ENCODE data around the gene CARF.
"Not testable (repeated sequence)": the region's sequence is repeated elsewhere in the genome, so short reads cannot be mapped to it uniquely, and the experiment has no call there.

CARF gene

DNA sequence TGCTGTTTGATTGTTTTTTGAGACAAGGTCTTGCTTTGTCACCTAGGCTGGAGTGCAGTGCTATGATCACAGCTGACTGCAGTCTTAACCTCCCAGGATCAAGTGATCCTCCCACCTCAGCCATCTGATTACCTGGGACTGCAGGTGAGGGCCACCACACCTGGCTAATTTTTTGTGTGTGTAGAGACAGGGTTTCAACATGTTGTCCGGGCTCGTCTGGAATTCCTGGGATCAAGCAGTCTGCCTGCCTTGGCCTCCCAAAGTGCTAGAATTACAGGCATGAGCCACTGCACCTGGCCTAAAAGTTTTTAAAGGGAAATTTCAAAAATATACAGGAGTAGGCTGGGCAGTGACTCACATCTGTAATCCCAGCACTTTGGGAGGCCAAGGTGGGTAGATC is 22.4 kb downstream of the CARF start:
- DNase-seq: no peak

DNA sequence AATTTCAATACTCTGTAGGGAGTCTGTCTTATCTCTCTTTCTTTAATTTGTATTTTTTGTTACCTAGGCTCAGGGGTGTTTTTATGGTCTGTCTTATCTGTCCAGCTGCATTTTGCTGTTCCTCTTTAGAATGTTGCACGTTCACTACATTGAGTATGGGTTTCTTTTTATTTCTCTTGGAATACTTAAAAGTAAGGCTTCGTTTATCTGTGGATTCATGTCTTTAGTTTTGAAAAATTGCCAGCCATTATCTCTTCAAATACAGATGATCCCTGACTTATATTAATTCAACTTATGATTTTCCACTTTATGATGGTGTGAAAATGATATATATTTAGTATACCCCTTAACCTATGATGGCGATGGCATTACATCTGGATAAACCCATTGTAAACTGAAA is 26.9 kb downstream of the CARF start:
- no peak for DNase-seq

DNA sequence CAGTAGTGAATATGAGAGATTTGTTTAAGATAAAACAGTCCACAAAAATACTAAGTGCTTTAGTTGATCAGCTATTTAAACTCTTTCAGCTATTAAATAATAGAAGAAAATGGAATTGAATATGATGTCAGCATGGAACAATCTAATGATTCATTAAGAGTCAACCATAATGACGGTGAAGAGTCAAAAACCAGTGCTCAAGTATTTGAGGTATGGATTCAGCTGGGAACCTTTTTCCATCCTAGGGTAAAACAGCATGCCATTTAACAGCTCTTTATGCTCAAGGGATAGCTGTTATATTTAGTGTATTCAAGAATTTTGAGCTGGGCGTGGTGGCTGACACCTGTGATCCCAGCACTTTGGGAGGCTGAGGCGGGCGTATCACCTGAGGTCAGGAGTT is 29.7 kb downstream of the CARF start:
- DNase-seq: no peak

DNA sequence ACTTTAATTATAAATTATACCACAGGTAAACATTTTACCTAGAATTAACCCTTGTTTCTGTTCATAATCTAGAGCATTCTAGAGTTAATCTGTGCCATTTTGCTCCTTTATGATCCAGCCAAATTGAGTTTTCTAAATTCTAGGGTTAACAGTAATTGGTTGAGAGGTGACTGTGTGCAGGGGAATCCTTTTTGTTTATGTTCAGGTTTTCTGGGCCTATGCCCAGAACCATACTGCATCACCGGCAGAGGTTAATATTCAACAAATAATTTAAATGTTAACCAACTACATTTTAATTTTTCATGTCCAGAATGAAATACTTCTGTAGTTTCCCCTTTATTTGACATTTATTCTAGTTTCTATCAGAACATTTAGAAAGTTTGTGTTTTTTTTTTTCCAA is 32.3 kb downstream of the CARF start:
- no peak for DNase-seq

DNA sequence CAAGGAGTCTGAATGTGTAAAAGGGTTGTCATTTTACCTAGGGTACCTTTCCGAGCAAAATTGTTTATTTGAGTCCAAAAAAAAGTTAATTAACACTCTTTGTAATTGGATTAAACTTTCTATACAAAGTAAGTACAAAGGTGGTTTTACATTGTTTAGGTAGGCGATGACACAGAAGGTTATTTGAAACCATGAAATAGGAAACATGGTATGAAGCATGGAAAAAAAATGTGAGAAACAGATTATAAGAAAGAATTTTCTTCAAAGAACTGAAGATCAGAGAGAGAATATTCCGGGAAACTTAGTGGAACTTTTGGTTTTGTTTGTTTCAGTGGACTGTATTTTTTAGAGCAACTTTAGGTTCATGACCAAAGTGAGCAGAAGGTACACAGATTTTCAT is 32.7 kb downstream of the CARF start:
- no peak for DNase-seq

DNA sequence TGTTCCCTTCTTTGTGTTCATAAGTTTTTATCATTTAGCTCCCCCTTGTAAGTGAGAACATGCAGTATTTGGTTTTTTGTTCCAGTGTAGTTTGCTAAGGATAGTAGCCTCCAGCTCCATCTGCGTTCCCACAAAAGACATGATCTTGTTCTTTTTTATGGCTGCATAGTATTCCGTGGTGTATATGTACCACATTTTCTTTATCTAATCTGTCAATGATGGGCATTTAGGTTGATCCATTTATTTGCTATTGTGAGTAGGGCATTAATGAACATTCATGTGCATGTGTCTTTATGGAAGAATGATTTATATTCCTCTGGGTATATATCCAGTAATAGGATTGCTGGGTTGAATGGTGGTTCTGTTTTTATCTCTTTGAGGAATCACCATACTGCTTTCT is 33.4 kb downstream of the CARF start:
- DNase-seq: no peak

DNA sequence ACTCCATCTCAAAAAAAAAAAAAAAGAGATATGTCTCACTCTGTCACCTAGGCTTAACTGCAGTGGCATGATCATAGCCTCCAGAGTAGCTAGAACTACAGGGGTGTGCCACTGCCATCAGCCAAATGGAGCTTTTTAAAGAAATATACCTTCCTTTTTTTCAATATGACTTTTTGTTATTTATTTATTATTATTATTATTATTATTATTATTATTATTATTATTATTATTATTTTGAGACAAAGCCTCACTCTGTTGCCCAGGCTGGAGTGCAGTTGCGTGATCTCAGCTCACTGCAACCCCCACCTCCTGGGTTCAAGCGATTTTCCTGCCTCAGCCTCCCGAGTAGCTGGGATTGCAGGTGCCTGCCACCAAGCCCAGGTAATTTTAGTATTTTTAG is 37.3 kb downstream of the CARF start:
- DNase-seq: not testable (repeated sequence)

DNA sequence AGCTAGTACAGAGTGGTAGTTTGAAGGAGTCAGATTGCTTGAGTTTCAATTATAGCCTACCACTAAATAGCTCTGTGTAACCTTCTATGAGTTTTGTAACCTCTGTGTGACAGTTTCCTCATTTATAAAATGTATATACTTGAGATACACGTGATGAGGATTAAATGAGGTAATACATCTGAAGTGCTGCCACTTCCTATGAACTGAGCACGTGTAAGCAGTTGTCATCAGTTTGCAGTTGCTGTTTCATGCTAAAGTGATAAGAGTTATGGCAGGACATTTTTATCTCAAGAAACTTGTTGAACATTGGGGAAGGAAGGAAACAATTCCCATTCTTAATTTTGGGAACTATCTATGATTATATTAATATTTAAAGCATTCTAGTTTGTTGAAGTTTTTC is 38.5 kb downstream of the CARF start:
- DNase-seq: no peak

DNA sequence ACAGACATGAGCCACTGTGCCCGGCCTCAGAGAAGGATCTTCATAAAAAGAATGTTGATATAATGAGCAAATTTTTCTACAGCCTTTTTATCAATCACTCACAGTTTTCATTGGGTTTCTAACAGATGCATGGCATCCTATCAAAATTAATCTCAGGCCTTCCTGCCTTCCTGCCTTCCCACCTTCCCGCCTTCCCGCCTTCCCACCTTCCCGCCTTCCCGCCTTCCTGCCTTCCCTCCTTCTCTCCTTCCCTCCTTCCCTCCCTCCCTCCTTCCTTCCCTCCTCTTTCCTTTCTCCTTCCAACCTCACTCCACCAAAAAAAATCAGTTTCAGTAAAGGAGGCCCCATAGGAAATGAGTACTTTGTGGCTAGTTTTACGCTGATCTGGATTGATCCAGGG is 48.4 kb downstream of the CARF start:
- no peak for DNase-seq

DNA sequence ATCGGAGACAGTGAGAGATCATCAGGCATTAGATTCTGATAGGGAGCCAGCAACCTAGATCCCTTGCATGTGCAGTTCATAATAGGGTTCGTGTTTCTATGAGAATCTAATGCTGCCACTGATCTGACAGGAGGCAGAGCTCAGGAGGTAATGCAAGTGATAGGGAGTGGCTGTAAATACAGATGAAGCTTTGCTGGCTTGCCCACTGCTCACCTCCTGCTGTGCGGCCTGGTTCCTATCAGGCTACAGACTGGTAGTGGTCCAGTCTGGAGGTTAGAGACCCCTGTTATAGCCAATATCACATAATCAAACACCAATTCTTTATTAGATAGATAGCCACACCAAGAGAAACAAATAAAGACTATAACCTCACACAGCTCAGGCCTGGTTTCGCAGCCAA is 51.6 kb downstream of the CARF start:
- no peak for DNase-seq

DNA sequence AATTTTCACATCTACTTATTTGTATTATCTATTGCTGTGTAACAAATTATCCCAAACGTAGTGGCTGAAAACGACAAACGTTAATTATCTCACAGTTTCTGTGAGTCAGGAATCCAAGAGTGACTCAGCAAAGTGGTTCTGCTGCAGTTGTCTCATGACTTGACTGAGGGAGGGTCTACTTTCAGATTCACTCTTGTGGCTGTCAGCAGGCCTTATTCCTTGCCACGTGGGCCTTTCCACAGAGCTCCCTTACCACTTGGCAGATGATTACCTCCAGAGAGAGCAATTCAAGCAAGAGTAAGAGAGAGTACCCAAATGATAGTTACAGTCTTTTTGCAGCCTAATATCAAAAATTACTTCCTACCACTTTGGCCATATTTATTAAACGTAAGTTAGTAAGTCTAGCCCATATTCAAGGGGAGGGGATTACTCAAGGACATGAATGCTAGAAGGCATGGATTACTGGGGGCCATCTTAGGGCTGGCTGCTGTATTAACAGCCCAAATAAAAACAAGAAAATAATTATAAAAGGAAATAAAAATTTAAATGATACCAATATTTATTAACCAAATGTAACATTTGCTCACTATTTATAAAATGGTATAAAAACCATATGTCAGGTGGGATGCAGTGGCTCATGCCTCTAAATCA is 53.9 kb downstream of the CARF start:
- no peak for DNase-seq

DNA sequence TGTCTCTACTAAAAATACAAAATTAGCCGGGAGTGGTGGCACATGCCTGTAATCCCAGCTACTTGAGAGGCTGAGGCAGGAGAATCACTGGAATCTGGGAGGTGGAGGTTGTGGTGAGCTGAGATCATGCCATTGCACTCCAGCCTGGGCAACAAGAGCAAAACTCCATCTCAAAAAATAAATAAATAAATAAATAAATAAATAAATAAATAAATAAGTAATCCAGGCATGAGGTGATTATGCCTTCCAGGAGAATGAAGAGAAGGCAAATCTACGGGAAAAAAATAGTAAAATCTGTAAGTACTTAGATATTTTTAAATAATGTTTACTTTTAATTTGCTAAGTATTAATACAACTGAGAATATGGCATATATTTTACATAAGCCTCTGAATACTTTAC is 57.3 kb downstream of the CARF start:
- DNase-seq: not testable (repeated sequence)

DNA sequence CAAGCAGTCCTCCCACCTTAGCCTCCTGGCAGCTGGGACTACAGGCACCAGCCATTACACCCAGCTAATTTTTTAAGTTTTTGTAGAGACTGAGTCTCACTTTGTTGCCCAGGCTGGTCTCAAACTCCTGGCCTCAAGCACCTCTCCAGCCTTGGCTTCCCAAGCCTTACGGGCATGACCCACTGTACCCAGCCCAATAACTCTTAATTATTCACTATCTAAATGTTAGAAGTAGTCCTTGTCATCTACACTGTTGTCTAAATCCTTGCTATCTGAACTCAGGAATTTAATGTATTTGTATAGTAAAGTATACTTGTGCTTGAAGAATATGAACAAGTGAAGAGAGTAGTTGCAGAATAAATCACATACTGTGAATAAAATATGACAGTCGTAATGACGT is 64.7 kb downstream of the CARF start:
- no peak for DNase-seq

DNA sequence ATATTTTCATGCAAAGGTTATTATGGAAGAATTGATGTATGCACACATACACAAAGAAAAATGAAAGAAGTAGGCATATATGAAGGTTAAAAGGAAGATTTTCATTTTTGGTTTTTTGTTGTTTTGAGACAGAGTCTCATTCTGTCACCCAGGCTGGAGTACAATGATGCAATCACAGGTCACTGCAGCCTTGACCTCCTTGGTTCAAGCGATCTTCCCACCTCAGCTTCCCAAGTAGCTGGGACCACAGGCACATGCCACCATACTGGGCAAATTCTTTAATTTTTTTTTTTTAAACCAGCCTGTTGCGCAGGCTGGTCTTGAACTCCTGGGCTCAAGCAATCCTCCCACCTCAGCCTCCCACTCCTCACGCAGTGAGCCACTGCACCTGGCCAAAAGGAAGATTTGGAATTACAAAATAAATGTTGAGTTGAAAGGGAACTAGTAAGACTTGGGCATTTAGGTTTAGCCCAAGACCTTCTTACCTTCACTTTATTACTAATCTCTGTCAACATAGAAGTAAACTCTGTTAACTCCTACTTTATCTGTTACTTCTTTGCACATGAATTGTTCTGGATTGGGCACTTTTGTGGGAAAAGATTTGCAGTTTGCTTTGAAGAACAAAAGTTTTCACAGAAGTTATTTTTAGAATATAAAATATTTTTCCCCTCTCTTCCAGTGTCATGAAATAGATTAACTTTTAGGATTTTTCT is 70.9 kb downstream of the CARF start:
- no peak for DNase-seq

DNA sequence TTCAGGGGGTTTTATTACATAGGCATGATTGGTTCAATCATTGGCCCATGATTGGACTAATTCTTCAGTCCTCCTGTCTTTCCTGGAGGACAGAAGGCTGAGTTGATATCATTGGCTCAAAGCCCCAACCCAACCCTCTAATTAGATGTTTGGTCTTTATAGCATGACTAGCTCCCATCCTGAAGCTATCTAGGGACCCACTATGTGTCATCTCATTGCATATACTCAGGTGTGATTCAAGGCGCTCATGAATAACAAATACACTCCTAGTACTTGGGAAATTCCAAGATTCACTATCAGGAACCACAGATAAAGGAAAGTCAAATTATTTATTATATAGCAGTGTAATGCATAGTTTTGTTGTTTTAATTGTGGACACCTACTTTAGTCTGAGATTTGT is 77.7 kb downstream of the CARF start:
- DNase-seq: no peak

DNA sequence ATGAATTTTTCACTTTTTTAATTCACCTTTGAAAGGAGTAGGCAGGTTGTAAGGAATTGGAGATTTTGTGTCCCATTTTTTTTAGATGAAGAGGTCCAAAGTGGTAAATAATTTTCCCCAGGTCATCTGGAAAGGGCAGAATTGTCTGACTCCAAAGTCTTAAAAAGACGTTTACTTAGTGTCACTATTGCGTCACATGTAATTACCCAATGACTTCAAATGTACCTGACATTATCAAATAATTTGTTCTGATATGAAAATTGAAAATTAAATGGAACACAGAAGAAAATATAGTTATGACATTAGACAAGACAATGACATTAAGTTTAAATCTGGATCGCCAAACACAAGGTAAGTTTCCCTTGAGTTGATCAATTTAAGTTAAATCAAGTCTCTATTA is 78.4 kb downstream of the CARF start:
- no peak for DNase-seq

DNA sequence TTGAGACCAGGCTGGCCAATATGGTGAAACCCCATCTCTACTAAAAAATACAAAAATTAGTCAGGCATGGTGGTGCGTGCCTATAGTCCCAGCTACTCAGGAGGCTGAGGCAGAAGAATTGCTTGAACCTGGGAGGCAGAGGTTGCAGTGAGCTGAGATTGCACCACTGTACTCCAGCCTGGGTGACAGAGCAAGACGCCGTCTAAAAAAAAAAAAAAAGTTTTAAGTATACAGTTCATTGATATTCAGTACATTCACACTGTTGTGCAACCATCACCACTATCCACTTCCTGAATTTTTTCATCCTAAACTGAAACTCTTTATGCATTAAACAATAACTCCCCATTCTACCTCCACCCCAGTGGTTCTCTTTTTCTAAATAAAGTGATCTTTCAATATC is 85.0 kb downstream of the CARF start:
- not testable (repeated sequence) for DNase-seq

DNA sequence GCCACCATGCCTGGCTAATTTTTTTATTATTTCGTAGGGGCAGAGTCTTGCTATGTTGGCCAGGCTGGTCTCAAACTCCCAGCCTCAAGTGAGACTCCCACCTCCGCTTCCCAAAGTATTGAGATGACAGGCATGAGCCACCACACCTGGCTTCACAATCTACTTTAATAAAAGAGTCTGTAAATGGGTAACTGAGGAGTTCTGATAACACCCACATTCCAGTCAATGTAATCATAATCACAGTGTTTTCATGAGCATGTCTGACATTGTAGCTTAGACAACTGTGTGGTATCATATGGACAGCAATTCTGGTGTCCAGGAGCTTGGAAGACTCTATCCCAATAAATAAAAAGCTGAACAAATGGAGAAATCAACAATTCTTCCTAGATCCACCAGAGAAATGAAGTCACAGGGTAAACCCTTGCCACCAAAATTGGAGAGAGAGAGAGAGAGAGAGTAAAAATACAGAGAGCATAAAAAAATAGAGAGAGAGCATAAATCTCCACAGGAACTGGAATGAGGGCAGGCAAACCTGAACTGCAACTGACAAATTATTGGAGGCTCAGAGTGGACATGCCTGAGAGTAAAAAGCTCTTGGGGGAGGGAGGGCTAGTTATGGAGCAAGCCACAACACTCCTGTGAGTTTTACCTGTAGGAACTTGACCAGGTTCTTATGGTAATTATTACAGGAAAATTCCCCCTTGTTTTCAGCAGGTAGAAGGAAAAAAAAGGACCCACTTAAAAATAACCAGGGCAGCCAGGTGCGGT is 90.2 kb downstream of the CARF start:
- no peak for DNase-seq

DNA sequence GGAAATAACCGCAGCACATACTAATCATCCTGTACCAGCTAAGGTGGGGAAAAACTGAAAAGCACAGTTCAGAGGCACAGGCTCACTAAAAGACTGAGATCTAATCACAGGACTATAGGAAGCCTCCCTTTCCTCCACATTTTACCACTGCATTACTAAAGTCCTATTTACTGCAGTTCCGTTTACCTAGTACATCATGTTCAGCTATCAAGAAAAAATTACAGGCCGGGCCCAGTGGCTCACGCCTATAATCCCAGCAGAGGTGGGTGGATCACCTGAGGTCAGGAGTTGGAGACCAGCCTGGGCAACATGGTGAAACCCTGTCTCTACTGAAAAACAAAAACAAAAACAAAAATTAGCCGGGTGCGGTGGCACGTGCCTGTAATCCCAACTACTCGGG is 91.6 kb downstream of the CARF start:
- DNase-seq: no peak

DNA sequence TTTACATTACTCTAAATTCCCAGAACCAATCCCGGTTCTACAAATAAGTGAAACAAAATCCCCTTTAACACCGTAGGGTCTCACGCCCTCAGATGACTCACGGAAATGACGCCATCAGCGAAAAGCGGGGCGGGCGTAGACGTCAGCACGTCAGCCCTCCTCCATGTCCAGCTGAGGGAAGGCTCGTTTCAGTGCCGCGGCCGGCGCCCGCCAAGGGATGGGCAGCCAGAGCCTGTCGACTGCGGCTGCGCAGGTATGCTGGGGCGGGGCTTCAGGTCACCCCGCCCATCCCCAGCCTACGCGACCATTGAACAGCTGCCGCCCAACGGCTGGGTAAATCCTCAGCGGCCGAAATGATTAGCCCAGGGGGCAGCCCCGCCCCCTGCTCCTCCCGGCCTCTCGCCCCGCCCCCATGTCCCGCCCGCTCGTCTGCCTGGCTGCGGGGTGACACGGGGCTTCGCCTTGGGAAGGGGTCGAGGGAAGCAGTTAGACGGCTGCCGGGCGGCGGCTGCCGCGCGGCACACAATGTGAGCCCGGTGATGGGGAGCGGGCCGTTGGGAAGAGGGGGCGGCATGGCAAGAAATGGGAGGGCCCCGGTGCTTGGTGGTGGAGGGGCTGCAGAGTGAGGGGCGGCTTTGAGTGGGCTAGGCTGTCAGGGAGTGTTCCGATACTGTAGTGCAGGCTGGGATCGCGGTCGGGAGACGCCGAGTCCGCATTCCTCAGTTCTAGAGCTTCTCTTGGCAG is 102.6 kb downstream of the CARF start, which contains the start of gene NBEAL1:
NBEAL1 (plus strand) TSS at position 420 of the 744 bp plus-strand sequence. CDS start 1,510 bp downstream, outside the sequence.
- peak; percentile 98 for DNase-seq

DNA sequence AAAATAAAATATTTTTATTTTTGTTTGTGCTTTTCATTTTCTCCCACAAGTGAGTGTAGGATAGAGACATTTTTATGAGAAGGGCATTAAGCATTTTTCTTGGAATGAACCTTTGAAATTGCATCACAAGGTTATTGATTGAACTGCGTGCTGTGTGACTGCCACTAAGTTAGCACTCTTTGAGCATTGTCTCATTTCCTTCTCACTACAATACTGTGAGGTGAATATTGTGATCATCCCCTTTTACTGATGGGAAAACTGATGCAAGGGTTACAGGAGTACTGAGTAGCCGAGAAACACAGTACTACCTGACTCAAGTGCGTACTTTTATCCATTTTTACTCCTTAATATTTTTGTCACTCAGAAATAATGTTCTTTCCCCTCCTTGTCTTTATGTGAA is 104.6 kb downstream of the CARF start:
- DNase-seq: no peak

DNA sequence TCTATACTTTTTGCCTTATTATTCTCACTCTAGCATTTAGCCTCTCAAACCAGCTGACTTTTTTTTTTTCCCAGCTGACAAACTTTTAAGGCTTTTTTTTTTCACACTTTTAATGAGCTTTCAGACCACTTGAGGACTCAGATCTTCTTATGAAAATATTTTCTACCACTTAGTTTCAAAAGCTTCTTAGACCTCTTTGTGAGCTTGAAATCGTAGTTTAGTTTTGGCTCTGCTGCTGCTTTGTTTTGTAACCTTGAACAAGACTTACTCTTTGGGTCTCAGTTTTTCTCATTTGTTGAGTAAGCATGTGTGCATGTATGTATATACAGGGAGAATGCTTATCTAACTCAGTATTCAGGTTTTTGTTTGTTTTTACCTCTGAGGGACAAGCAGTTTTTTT is 106.1 kb downstream of the CARF start:
- no peak for DNase-seq

DNA sequence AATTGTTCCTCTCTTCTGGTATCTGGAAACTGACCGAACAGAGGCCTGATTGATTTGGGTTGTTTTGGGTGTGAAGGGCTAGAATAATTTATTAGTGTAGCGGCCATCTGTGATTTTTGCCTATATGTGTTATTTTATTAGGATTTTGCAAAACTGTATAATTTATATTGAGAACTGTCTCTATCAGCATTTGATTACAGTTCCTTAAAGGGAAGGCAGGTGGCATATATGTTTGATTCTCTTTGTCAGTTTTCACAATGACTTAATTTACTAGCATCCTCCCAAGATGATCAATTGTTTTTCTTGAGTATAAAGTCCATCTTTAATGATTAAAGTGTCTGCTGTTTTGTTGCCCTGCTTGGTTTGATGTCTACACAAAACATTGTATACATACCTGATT is 107.1 kb downstream of the CARF start:
- no peak for DNase-seq
